Loucy (cell line): ENCODE data around the gene GTF2A2.

ENCODE experiments used
- H2AFZ ChIP-seq: fragments of 200-600 bp; sonication (generic); 2 replicates; pipeline ENCODE4 v1.6.0; 2016; ENCODE audit warnings: antibody characterized with exemption, mild to moderate bottlenecking, low read length, moderate library complexity
- H3F3A ChIP-seq: fragments of 200-600 bp; 2 replicates; pipeline ENCODE4 v1.6.0; 2016; ENCODE audit warnings: antibody characterized with exemption, low read depth, mild to moderate bottlenecking
- H3K27me3 ChIP-seq: fragments of 200-600 bp; sonication (generic); 2 replicates; pipeline ENCODE4 v1.6.1; 2014; ENCODE audit warnings: low read length, mild to moderate bottlenecking; ENCODE audit not compliant: insufficient read depth, poor library complexity, severe bottlenecking
- H3K36me3 ChIP-seq: fragments of 200-600 bp; sonication (generic); 2 replicates; pipeline ENCODE4 v1.6.1; 2016; ENCODE audit warnings: low read length; ENCODE audit not compliant: insufficient read depth
- H3K4me1 ChIP-seq: fragments of 200-600 bp; sonication (generic); 2 replicates; pipeline ENCODE4 v1.5.1; 2014; ENCODE audit warnings: low read length, mild to moderate bottlenecking; ENCODE audit not compliant: insufficient read depth, poor library complexity, severe bottlenecking
- H3K4me2 ChIP-seq: fragments of 200-600 bp; sonication (generic); 2 replicates; pipeline ENCODE4 v1.6.0; 2014; ENCODE audit warnings: antibody characterized with exemption, low read length, low read depth, mild to moderate bottlenecking; ENCODE audit not compliant: poor library complexity, severe bottlenecking
- H3K4me3 ChIP-seq: fragments of 200-600 bp; sonication (generic); 2 replicates; pipeline ENCODE4 v1.5.1; 2014; ENCODE audit warnings: low read length, mild to moderate bottlenecking, mixed read lengths; ENCODE audit not compliant: poor library complexity, severe bottlenecking
- H3K79me2 ChIP-seq: fragments of 200-600 bp; sonication (generic); 2 replicates; pipeline ENCODE4 v1.6.1; 2014; ENCODE audit warnings: low read length; ENCODE audit not compliant: insufficient read depth
- H3K9ac ChIP-seq: fragments of 200-600 bp; sonication (generic); 2 replicates; pipeline ENCODE4 v1.6.0; 2014; ENCODE audit warnings: mild to moderate bottlenecking, low read depth, low read length, moderate library complexity; ENCODE audit not compliant: poor library complexity, severe bottlenecking
- H3K9me2 ChIP-seq: fragments of 200-600 bp; sonication (generic); replicated peaks from 2 replicates; pipeline ENCODE4 v1.6.1; 2016; ENCODE audit warnings: low read depth, low read length, mixed read lengths
- H3K9me3 ChIP-seq: fragments of 200-600 bp; sonication (generic); 2 replicates; pipeline ENCODE4 v1.6.1; 2014; ENCODE audit warnings: mild to moderate bottlenecking, antibody characterized with exemption, low read length, low read depth; ENCODE audit not compliant: insufficient read depth
- H4K20me1 ChIP-seq: fragments of 200-600 bp; sonication (generic); 2 replicates; pipeline ENCODE4 v1.6.0; 2014; ENCODE audit warnings: antibody characterized with exemption, low read length, mild to moderate bottlenecking; ENCODE audit not compliant: insufficient read depth, poor library complexity, severe bottlenecking
- EZH2phosphoT487 ChIP-seq: fragments of 200-600 bp; IDR thresholded peaks from 2 replicates; pipeline ENCODE4 v1.6.1; 2018; ENCODE audit warnings: antibody characterized with exemption, mild to moderate bottlenecking, moderate library complexity, borderline replicate concordance
- TF ChIP-seq, protein P1 (sequence below): fragments of 200-600 bp; sonication (generic); conservative IDR thresholded peaks from 2 replicates; pipeline ENCODE4 v1.5.1; 2014; ENCODE audit warnings: mild to moderate bottlenecking, antibody characterized with exemption, low read length

GTF2A2 gene

GRCh38 chr15:59609730-59610712, 47.3 kb downstream of the GTF2A2 start:
- Histone ChIP-seq H3K79me2 (no peaks in the 10 kb centered on the region), H3K27me3 (peaks cover 40% of the 10 kb centered on the region), H3K9me2 (no peaks in the 10 kb centered on the region), H3K9me3 (no peaks in the 10 kb centered on the region), H3K36me3 (no peaks in the 10 kb centered on the region), H3K4me2 (no peak overlapping the region), H3K4me3 (no peak overlapping the region), H3K9ac (no peak overlapping the region), H3K4me1 (no peaks in the 10 kb centered on the region), H4K20me1 (no peaks in the 10 kb centered on the region), H2AFZ (no peak overlapping the region), H3F3A (no peaks in the 10 kb centered on the region)
- TF ChIP-seq, protein P1, sequence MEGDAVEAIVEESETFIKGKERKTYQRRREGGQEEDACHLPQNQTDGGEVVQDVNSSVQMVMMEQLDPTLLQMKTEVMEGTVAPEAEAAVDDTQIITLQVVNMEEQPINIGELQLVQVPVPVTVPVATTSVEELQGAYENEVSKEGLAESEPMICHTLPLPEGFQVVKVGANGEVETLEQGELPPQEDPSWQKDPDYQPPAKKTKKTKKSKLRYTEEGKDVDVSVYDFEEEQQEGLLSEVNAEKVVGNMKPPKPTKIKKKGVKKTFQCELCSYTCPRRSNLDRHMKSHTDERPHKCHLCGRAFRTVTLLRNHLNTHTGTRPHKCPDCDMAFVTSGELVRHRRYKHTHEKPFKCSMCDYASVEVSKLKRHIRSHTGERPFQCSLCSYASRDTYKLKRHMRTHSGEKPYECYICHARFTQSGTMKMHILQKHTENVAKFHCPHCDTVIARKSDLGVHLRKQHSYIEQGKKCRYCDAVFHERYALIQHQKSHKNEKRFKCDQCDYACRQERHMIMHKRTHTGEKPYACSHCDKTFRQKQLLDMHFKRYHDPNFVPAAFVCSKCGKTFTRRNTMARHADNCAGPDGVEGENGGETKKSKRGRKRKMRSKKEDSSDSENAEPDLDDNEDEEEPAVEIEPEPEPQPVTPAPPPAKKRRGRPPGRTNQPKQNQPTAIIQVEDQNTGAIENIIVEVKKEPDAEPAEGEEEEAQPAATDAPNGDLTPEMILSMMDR, result no peak
- TF ChIP-seq EZH2phosphoT487, result no peak

DNA sequence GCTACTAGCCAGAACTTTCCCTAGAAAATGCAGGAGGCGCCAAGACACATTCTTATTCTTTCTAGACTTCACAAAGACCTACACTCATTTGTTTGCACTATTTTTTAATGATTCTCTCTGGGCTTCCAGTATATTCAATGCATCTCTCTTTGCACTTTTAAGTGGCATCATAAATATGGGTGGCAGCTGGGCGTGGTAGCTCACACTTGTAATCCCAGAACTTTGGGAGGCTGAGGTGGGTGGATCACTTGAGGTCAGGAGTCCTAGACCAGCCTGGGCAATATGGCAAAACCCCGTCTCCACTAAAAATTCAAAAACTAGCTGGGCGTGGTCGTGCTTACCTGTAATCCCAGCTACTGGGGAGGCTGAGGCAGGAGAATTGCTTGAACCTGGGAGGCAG, 51.3 kb downstream of the GTF2A2 start:
- Histone ChIP-seq H3K9ac (no peak overlapping the region), H3F3A (no peaks in the 10 kb centered on the region), H4K20me1 (no peaks in the 10 kb centered on the region), H3K36me3 (no peaks in the 10 kb centered on the region), H3K9me3 (peaks cover 6% of the 10 kb centered on the region; the same call in 1 of the 2 replicates), H2AFZ (no peak overlapping the region), H3K79me2 (no peaks in the 10 kb centered on the region), H3K9me2 (no peaks in the 10 kb centered on the region), H3K27me3 (peaks cover 14% of the 10 kb centered on the region), H3K4me2 (no peak overlapping the region), H3K4me1 (no peaks in the 10 kb centered on the region), H3K4me3 (no peak overlapping the region)
- no peak for TF ChIP-seq EZH2phosphoT487
- TF ChIP-seq, protein P1, result no peak

- Histone ChIP-seq H3K4me3 (no peak overlapping the region), H3K36me3 (no peaks in the 10 kb centered on the region), H3K9me2 (no peaks in the 10 kb centered on the region), H3K9me3 (peaks cover 6% of the 10 kb centered on the region; the same call in 1 of the 2 replicates), H3K4me1 (no peaks in the 10 kb centered on the region), H3K4me2 (no peak overlapping the region), H3K79me2 (no peaks in the 10 kb centered on the region), H4K20me1 (no peaks in the 10 kb centered on the region), H2AFZ (no peak overlapping the region), H3K27me3 (no peaks in the 10 kb centered on the region), H3F3A (no peaks in the 10 kb centered on the region), H3K9ac (no peak overlapping the region)
- TF ChIP-seq EZH2phosphoT487, result no peak
- TF ChIP-seq, protein P1, result no peak
Measured at GRCh38 chr15:59598461-59598860, 58.9 kb downstream of the GTF2A2 start.
